H1 (cell line): ENCODE measurements around the gene RTF2. TPM values are rescaled to one million over a fixed set of nuclear protein-coding genes. Genes with fewer than 3 reads are reported as not detected.

Experiments
- CEBPB ChIP-seq: IDR thresholded peaks from 2 replicates; pipeline ENCODE4 v1.6.1; 2012; ENCODE audit warnings: low read depth, low read length
- JUND ChIP-seq: IDR thresholded peaks from 2 replicates; pipeline ENCODE4 v1.6.1; 2011; ENCODE audit warnings: mild to moderate bottlenecking, improper control_type of control experiment, low read length
- POU5F1 ChIP-seq: IDR thresholded peaks from 2 replicates; pipeline ENCODE4 v1.6.1; 2011; ENCODE audit warnings: low read depth, mild to moderate bottlenecking, low read length, moderate library complexity
- RXRA ChIP-seq: IDR thresholded peaks from 2 replicates; pipeline ENCODE4 v1.6.1; 2011; ENCODE audit warnings: low read depth, mild to moderate bottlenecking, low read length, moderate library complexity; ENCODE audit not compliant: insufficient read depth
- SRF ChIP-seq: IDR thresholded peaks from 2 replicates; pipeline ENCODE4 v1.6.1; 2011; ENCODE audit warnings: mild to moderate bottlenecking, low read depth, low read length, moderate library complexity
- polyA plus RNA-seq, 7 experiments: library from polyadenylated mRNA; depleted of rRNA in 3 of 7; stranded (reverse) in 5 of 7; unstranded in 2 of 7; fragments of >200 nt in 5 of 7; fragments of 200-250 nt in 2 of 7; gene quantifications; 1 replicate in 5 of 7; 2 replicates in 1 of 7; 4 replicates in 1 of 7; pipeline versions ENCODE4 v1.2.1 to v1.2.3, GENCODE V29; 2011 to 2013; ENCODE audit warnings: missing spikeins in 2 of 7, mixed read lengths in 2 of 7
- total RNA-seq: library from RNA; stranded (reverse); fragmentation: NEBNext Ultra II Directional; extraction: Animal tissue kit (Norgen Biotek cat#: 25700); gene quantifications from 2 replicates; pipeline ENCODE4 v1.2.1, GENCODE V29; 2021

RTF2 gene
- total and polyA plus RNA-seq, 2 of the 8 experiments (the other 6 are each of a cell fraction or from before 2014, with no cell fraction given): 33.9 to 51.2 TPM

GRCh38 chr20:56423886-56424285 lies 44.5 kb upstream of the RTF2 start (continued):
- TF ChIP-seq SRF: no peak
- TF ChIP-seq JUND: no peak
- TF ChIP-seq POU5F1: no peak
- no peak for TF ChIP-seq CEBPB
- TF ChIP-seq RXRA: no peak
